Measurements from ENCODE around the gene MPDU1. TPM values are rescaled to one million over a fixed set of nuclear protein-coding genes. Genes with fewer than 3 reads are reported as not detected.
A peak's percentile ranks its signal among the peaks of the same experiment; 100 is the strongest.
"Not testable (repeated sequence)": the region's sequence is repeated elsewhere in the genome, so short reads cannot be mapped to it uniquely, and the experiment has no call there.

MPDU1 gene
- total and polyA plus RNA-seq, 4 donors, result 55.3 to 136 (median 91.2) TPM

DNA sequence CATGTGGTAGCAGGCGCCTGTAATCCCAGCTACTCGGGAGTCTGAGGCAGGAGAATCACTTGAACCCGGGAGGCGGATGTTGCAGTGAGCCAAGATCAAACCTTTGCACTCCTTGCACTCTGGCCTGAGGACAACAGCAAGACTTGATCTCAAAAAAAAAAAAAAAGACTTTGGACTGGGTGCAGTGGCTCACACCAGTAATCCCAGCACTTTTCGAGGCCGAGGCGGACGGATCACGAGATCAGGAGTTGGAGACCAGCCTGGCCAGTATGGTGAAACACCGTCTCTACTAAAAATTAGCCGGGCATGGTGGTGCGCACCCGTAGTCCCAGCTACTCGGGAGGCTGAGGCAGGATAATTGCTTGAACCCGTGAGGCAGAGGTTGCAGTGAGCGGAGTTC lies 42.1 kb downstream of the MPDU1 start:
- not testable (repeated sequence) for DNase-seq (ENCODE audit: low spot score); H3K9ac ChIP-seq (ENCODE audit: low read depth in 1 of 2, low read length in 2 of 2); H3K27me3 ChIP-seq (ENCODE audit: control insufficient read depth in 4 of 4, insufficient read depth in 4 of 4, low read length in 3 of 4); H3K36me3 ChIP-seq (ENCODE audit: control insufficient read depth in 4 of 4, insufficient read depth in 3 of 4, low read depth in 1 of 4, low read length in 3 of 4); H3K9me3 ChIP-seq (ENCODE audit: control insufficient read depth in 4 of 4, low read length in 3 of 4)
- Histone ChIP-seq H3K4me1 (ENCODE audit: control insufficient read depth in 4 of 4, insufficient read depth in 4 of 4, low read length in 3 of 4) (peaks cover 7 to 47% (median 33%) of the 10 kb centered on the region in 4 donors), H3K4me3 (ENCODE audit: low read depth in 1 of 3, low read length in 3 of 3) (peak overlapping the region in 1 of 3 donors; percentile 92), H3K27ac (ENCODE audit: low read depth in 1 of 2, low read length in 2 of 2) (peak overlapping the region; percentile 7 to 85)
- TF ChIP-seq RXRA (IDR thresholded peaks at IDR 0.05), result peak; percentile 76 to 78
- peak; percentile 17 for TF ChIP-seq YY1 (IDR thresholded peaks at IDR 0.05)
- TF ChIP-seq SP1 (IDR thresholded peaks at IDR 0.05), result peak; percentile 74
- peak; percentile 81 for TF ChIP-seq HNF4G (IDR thresholded peaks at IDR 0.05)
- TF ChIP-seq HNF4A (conservative IDR thresholded peaks at IDR 0.05), result peak; percentile 90 to 97
- WGBS, result 55% methylated on average over 16 of the region's 16 CpGs

- WGBS, result 53% methylated on average over 7 of the region's 7 CpGs
- no peak for TF ChIP-seq JUND (IDR thresholded peaks at IDR 0.05)
- TF ChIP-seq FOXA2 (IDR thresholded peaks at IDR 0.05), result no peak
- TF ChIP-seq, protein P1, sequence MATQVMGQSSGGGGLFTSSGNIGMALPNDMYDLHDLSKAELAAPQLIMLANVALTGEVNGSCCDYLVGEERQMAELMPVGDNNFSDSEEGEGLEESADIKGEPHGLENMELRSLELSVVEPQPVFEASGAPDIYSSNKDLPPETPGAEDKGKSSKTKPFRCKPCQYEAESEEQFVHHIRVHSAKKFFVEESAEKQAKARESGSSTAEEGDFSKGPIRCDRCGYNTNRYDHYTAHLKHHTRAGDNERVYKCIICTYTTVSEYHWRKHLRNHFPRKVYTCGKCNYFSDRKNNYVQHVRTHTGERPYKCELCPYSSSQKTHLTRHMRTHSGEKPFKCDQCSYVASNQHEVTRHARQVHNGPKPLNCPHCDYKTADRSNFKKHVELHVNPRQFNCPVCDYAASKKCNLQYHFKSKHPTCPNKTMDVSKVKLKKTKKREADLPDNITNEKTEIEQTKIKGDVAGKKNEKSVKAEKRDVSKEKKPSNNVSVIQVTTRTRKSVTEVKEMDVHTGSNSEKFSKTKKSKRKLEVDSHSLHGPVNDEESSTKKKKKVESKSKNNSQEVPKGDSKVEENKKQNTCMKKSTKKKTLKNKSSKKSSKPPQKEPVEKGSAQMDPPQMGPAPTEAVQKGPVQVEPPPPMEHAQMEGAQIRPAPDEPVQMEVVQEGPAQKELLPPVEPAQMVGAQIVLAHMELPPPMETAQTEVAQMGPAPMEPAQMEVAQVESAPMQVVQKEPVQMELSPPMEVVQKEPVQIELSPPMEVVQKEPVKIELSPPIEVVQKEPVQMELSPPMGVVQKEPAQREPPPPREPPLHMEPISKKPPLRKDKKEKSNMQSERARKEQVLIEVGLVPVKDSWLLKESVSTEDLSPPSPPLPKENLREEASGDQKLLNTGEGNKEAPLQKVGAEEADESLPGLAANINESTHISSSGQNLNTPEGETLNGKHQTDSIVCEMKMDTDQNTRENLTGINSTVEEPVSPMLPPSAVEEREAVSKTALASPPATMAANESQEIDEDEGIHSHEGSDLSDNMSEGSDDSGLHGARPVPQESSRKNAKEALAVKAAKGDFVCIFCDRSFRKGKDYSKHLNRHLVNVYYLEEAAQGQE (IDR thresholded peaks at IDR 0.05), result no peak
- TF ChIP-seq HNF4A (conservative IDR thresholded peaks at IDR 0.05), result no peak
- no peak for TF ChIP-seq TAF1 (conservative IDR thresholded peaks at IDR 0.05)
- no peak for TF ChIP-seq ATF3 (IDR thresholded peaks at IDR 0.05)
- TF ChIP-seq FOXA1 (IDR thresholded peaks at IDR 0.05), result no peak
- no peak for TF ChIP-seq YY1 (IDR thresholded peaks at IDR 0.05)
- no peak for TF ChIP-seq HNF4G (IDR thresholded peaks at IDR 0.05)
- TF ChIP-seq SP1 (IDR thresholded peaks at IDR 0.05), result no peak
- TF ChIP-seq, protein P2, sequence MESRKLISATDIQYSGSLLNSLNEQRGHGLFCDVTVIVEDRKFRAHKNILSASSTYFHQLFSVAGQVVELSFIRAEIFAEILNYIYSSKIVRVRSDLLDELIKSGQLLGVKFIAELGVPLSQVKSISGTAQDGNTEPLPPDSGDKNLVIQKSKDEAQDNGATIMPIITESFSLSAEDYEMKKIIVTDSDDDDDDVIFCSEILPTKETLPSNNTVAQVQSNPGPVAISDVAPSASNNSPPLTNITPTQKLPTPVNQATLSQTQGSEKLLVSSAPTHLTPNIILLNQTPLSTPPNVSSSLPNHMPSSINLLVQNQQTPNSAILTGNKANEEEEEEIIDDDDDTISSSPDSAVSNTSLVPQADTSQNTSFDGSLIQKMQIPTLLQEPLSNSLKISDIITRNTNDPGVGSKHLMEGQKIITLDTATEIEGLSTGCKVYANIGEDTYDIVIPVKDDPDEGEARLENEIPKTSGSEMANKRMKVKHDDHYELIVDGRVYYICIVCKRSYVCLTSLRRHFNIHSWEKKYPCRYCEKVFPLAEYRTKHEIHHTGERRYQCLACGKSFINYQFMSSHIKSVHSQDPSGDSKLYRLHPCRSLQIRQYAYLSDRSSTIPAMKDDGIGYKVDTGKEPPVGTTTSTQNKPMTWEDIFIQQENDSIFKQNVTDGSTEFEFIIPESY (IDR thresholded peaks at IDR 0.05), result no peak
- no peak for TF ChIP-seq RAD21 (IDR thresholded peaks at IDR 0.05)
- TF ChIP-seq, protein P3, sequence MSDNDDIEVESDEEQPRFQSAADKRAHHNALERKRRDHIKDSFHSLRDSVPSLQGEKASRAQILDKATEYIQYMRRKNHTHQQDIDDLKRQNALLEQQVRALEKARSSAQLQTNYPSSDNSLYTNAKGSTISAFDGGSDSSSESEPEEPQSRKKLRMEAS (IDR thresholded peaks at IDR 0.05), result no peak
- no peak for TF ChIP-seq EGR1 (IDR thresholded peaks at IDR 0.05; ENCODE audit: low read depth in 2 of 2)
- no peak for TF ChIP-seq GABPA (IDR thresholded peaks at IDR 0.05 in 1 of 2, conservative IDR thresholded peaks at IDR 0.05 in 1 of 2)
- no peak for TF ChIP-seq CTCF (IDR thresholded peaks at IDR 0.05; ENCODE audit: low read depth, low read length, missing input control)
- TF ChIP-seq NR2F2 (IDR thresholded peaks at IDR 0.05), result no peak
- H3K27me3 ChIP-seq (ENCODE audit: control insufficient read depth in 4 of 4, insufficient read depth in 4 of 4, low read length in 3 of 4), result no peaks in the 10 kb centered on the region
- no peak for DNase-seq (ENCODE audit: low spot score)
- peak overlapping the region; percentile 88 to 93 (median 92) for H3K4me3 ChIP-seq (ENCODE audit: low read depth in 1 of 3, low read length in 3 of 3)
- no peaks in the 10 kb centered on the region for H3K9me3 ChIP-seq (ENCODE audit: control insufficient read depth in 4 of 4, low read length in 3 of 4)
- peak overlapping the region; percentile 85 to 99 for H3K27ac ChIP-seq (ENCODE audit: low read depth in 1 of 2, low read length in 2 of 2)
- peak overlapping the region; percentile 85 to 92 for H3K9ac ChIP-seq (ENCODE audit: low read depth in 1 of 2, low read length in 2 of 2)
- H3K4me1 ChIP-seq (ENCODE audit: control insufficient read depth in 4 of 4, insufficient read depth in 4 of 4, low read length in 3 of 4), result peaks cover 10 to 52% (median 38%) of the 10 kb centered on the region in 4 donors
- peaks cover 0 to 1% (median 0%) of the 10 kb centered on the region in 4 donors for H3K36me3 ChIP-seq (ENCODE audit: control insufficient read depth in 4 of 4, insufficient read depth in 3 of 4, low read depth in 1 of 4, low read length in 3 of 4)
These were observed 42.7 kb downstream of the MPDU1 start for GRCh38 chr17:7626307-7626706.
